ENCODE data around the gene SERPINH1.

Gene SERPINH1

GRCh38 chr11:75558939-75559843 is 2.9 kb upstream of the SERPINH1 start:
- no peak for DNase-seq (ENCODE audit: extremely low spot score)
- ChIA-PET CTCF (interaction anchor here (1.0 to 2.0 kb wide), 7 partner anchors 10 to 114 kb away, joined by 3 to 5 read pairs (median 3); no protein-coding TSS in a partner anchor), POLR2A (interaction anchor here (0.7 kb wide), 1 partner anchor 677 kb away, joined by 3 read pairs; no protein-coding TSS in a partner anchor)
- no peak for TF ChIP-seq CTCF (IDR thresholded peaks at IDR 0.05; ENCODE audit: control extremely low read depth, extremely low read depth, low read depth, missing control alignments)

- ChIA-PET CTCF (interaction anchor here (1.0 to 2.1 kb wide), 6 partner anchors 9 to 152 kb away, joined by 3 to 5 read pairs (median 4); no protein-coding TSS in a partner anchor), POLR2A (no interaction called here)
- no peak for DNase-seq (ENCODE audit: extremely low spot score)
- no peak for TF ChIP-seq CTCF (IDR thresholded peaks at IDR 0.05; ENCODE audit: control extremely low read depth, extremely low read depth, low read depth, missing control alignments)
Measured at GRCh38 chr11:75560644-75561043, 1.4 kb upstream of the SERPINH1 start.

- DNase-seq (ENCODE audit: extremely low spot score) = no peak
- TF ChIP-seq CTCF (IDR thresholded peaks at IDR 0.05; ENCODE audit: control extremely low read depth, extremely low read depth, low read depth, missing control alignments) = no peak
- ChIA-PET POLR2A (interaction anchor here (0.6 to 1.3 kb wide), 2 partner anchors 7 to 136 kb away, joined by 3 to 4 read pairs; no protein-coding TSS in a partner anchor), CTCF (interaction anchor here (1.0 to 2.1 kb wide), 4 partner anchors 15 to 36 kb away, joined by 3 to 5 read pairs (median 4); no protein-coding TSS in a partner anchor)
Measured at GRCh38 chr11:75561426-75562047, 516 bp upstream of the SERPINH1 start.

GRCh38 chr11:75562836-75563484 is 907 bp downstream of the SERPINH1 start:
- TF ChIP-seq CTCF (IDR thresholded peaks at IDR 0.05; ENCODE audit: control extremely low read depth, extremely low read depth, low read depth, missing control alignments) = no peak
- ChIA-PET CTCF (interaction anchor here (1.0 to 3.6 kb wide), 2 partner anchors 13 to 30 kb away, joined by 3 to 23 read pairs; no protein-coding TSS in a partner anchor), POLR2A (interaction anchor here (1.3 kb wide), 2 partner anchors 9 to 163 kb away, joined by 3 to 4 read pairs; no protein-coding TSS in a partner anchor)
- no peak for DNase-seq (ENCODE audit: extremely low spot score)

GRCh38 chr11:75563501-75563977 is 1.5 kb downstream of the SERPINH1 start:
- DNase-seq (ENCODE audit: extremely low spot score) = no peak
- ChIA-PET CTCF (interaction anchor here (0.7 to 3.6 kb wide), 4 partner anchors 12 to 119 kb away, joined by 3 to 23 read pairs (median 4); no protein-coding TSS in a partner anchor), POLR2A (no interaction called here)
- no peak for TF ChIP-seq CTCF (IDR thresholded peaks at IDR 0.05; ENCODE audit: control extremely low read depth, extremely low read depth, low read depth, missing control alignments)

Measured in GM10248 (cell line).